ENCODE measurements around the gene PRDM13. TPM values are rescaled to one million over a fixed set of nuclear protein-coding genes. Genes with fewer than 3 reads are reported as not detected.

PRDM13 gene
- total and polyA plus RNA-seq, 9 of the 15 experiments (the other 6 are each of a cell fraction or from before 2014, with no cell fraction given) = not detected

GRCh38 chr6:99603421-99604165 lies 3.0 kb upstream of the PRDM13 start (continued):
- TF ChIP-seq ZNF639 (CRISPR knock-in tag; conservative IDR thresholded peaks at IDR 0.05 in 1 of 2, IDR thresholded peaks at IDR 0.05 in 1 of 2) (no peak), TAF1 (IDR thresholded peaks at IDR 0.05; ENCODE audit: control insufficient read depth, extremely low read depth, insufficient read depth, low read length, severe bottlenecking) (no peak), EGR1 (conservative IDR thresholded peaks at IDR 0.05) (no peak), MIER1 (IDR thresholded peaks at IDR 0.05; ENCODE audit: low read depth) (0 out of 2 replicates have a peak, but pooled peaks have one; percentile 32), ZBTB11 (CRISPR knock-in tag; IDR thresholded peaks at IDR 0.05) (0 out of 6 replicates have a peak, but pooled peaks of 1 of the 3 experiments have one; percentile 27), NR2C2 (CRISPR knock-in tag; IDR thresholded peaks at IDR 0.05) (no peak), NR2C2 (tag; IDR thresholded peaks at IDR 0.05) (no peak), ELF4 (CRISPR knock-in tag; IDR thresholded peaks at IDR 0.05) (no peak), KAT2B (IDR thresholded peaks at IDR 0.05; ENCODE audit: low read depth, low read length) (no peak), KLF6 (CRISPR knock-in tag; IDR thresholded peaks at IDR 0.05; ENCODE audit: borderline replicate concordance) (no peak), ZNF398 (CRISPR knock-in tag; IDR thresholded peaks at IDR 0.05) (no peak), HES1 (IDR thresholded peaks at IDR 0.05; ENCODE audit: low read depth) (no peak), ZKSCAN1 (IDR thresholded peaks at IDR 0.05; ENCODE audit: low read depth, low read length) (no peak), ZFP36 (IDR thresholded peaks at IDR 0.05; ENCODE audit: low read depth, low read length, partially characterized antibody) (peak; percentile 28), C11orf30 (IDR thresholded peaks at IDR 0.05; ENCODE audit: low read depth) (no peak), SMAD1 (IDR thresholded peaks at IDR 0.05; ENCODE audit: low read depth, low read length, partially characterized antibody) (no peak), ZNF395 (CRISPR knock-in tag; IDR thresholded peaks at IDR 0.05) (no peak)

Data from K562 (cell line).